GM10266 (cell line): ENCODE measurements around the gene MICB.

Source experiments
- DNase-seq: peaks from one replicate; pipeline ENCODE4 v3.0.0; 2012; ENCODE audit errors: extremely low spot score
- CTCF ChIP-seq: IDR thresholded peaks from 2 replicates; pipeline ENCODE4 v1.5.1; 2012; ENCODE audit warnings: mild to moderate bottlenecking, low read depth; ENCODE audit not compliant: control insufficient read depth, insufficient read depth; ENCODE audit errors: missing control alignments

MICB gene

GRCh38 chr6:31556307-31556706 lies 58.4 kb downstream of the MICB start:
- no peak for DNase-seq
- TF ChIP-seq CTCF: no peak

GRCh38 chr6:31557443-31558317 lies 59.7 kb downstream of the MICB start:
- TF ChIP-seq CTCF: no peak
- DNase-seq: no peak

GRCh38 chr6:31558318-31558625 lies 60.3 kb downstream of the MICB start:
- DNase-seq: no peak
- TF ChIP-seq CTCF: no peak

DNA sequence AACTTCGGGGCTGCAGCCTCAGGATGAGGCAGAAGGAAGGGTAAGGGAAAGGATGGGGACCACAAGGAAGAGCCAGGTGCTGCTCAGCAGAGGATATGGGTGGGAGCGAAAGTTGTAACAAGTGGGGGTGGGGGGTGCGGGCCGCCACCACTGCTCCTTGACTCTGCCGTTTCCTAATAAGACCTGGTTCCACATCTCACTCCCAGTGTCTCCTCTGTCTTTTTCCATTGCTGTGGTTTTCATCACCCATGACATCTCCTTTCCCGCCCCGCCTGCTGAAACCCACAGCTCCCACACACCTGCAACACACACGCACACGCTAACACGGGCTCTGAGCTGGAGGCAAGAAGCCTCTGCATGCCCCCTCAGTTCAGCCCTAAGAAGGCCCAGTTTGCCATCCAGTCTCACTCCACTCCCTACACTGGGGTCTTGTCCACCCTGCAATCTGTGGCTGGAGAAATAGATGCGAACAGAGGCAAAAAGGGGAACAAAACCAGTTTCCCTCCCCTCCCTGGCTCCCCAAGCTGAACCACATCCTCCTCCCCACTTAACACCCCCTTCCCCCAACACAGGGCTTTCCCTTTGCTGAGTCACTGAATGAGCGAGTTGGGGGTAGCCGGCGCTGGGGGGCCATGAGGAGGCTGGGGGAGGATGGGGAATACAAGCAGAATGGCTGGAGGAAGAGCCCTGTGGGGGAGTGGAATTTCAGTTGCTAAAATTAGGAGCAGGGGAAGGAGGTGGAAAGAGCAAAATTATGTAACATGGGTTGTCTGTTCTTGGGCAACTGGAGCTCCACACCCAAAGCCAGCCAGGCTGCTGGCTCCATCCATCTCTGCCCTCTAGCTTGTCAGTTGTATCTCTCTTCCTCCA lies 60.9 kb downstream of the MICB start:
- peak; percentile 68 for DNase-seq
- no peak for TF ChIP-seq CTCF

- TF ChIP-seq CTCF: no peak
- no peak for DNase-seq
These were observed 61.6 kb downstream of the MICB start for GRCh38 chr6:31559606-31559957.

DNA sequence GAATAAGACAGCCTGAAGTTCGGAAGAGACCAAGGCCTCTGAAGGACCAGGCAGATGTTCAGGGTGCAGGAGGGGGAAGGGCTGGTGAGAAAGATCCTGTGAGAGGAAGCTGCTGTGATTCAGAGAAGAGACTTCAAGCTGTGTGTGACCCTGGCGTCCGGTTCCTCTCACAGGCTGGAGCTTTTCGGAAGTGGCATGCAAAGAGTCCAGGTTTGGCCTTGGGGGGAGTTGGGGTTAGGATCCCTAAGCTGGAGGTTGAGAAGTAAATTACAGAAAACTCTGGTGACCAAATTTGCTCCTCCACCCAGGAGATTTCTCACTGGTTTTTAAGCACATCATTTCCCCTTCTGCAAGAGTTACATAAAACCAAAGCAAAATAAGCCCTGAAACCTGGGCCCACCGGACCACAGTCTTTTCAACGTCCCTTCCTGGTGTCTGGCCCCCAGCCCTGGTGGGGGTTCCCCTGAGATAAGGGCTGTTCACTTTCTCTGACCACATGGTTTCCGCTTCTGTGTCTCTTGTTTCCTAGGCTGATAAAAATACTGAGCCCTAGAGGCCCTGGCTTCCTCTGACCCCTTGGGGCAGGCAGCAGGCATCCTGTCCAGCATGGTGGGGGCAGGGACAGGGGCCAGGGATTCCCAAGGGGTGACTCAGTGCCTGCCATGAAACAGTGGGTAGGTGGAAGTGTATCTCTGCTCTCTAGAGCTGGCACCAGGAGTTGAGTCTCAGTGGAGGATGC lies 62.2 kb downstream of the MICB start:
- no peak for TF ChIP-seq CTCF
- DNase-seq: peak; percentile 70
